PC-3 (cell line): ENCODE data around the gene TM9SF3. TPM values are rescaled to one million over a fixed set of nuclear protein-coding genes. Genes with fewer than 3 reads are reported as not detected.

ENCODE experiments used
- ATAC-seq: fragments of 200-7000 bp; cut with Tn5 transposase; 2 replicates; pipeline ENCODE4 v1.9.1; 2020; ENCODE audit warnings: mild to moderate bottlenecking, moderate library complexity
- BruUV-seq: library from RNA; stranded (reverse); fragments of 400-500 nt; replicated peaks from 2 replicates; lab custom pipeline; 2021; lab: Mats Ljungman, UMichigan
- CTCF ChIA-PET: fragments of 300-600 bp; sonication (Branson Sonifier 250); formaldehyde crosslinking; loops from one replicate; lab custom pipeline; 2022; ENCODE audit warnings: antibody characterized with exemption; lab: Charles Lee
- POLR2A ChIA-PET: fragments of 300-600 bp; sonication (Branson Sonifier 250); formaldehyde crosslinking; loops from one replicate; lab custom pipeline; 2022; ENCODE audit warnings: antibody characterized with exemption; ENCODE audit not compliant: unreplicated experiment; lab: Charles Lee
- DNase-seq: peaks from one replicate; pipeline ENCODE4 v3.0.0-alpha.2; 2015
- H2AFZ ChIP-seq: fragments of 300-600 bp; sonication (generic); 2 replicates; pipeline ENCODE4 v1.6.0; 2016; ENCODE audit warnings: antibody characterized with exemption, low read length
- H3F3A ChIP-seq: fragments of 300-600 bp; sonication (generic); one replicate; pipeline ENCODE4 v1.6.0; 2017; ENCODE audit warnings: antibody characterized with exemption, low read length, control low read depth, mild to moderate bottlenecking; ENCODE audit not compliant: unreplicated experiment
- H3K27ac ChIP-seq: fragments of 300-600 bp; sonication (generic); 2 replicates; pipeline ENCODE4 v1.5.1; 2016; ENCODE audit warnings: mild to moderate bottlenecking, low read length
- H3K27me3 ChIP-seq: fragments of 300-600 bp; sonication (generic); 2 replicates; pipeline ENCODE4 v1.6.1; 2016; ENCODE audit warnings: low read length, mixed read lengths
- H3K36me3 ChIP-seq: fragments of 300-600 bp; sonication (generic); 2 replicates; pipeline ENCODE4 v1.6.1; 2016; ENCODE audit warnings: low read depth, mixed run types, low read length, mixed read lengths
- H3K4me1 ChIP-seq: fragments of 300-600 bp; sonication (generic); 2 replicates; pipeline ENCODE4 v1.5.1; 2016; ENCODE audit warnings: low read length; ENCODE audit not compliant: insufficient read depth
- H3K4me2 ChIP-seq: fragments of 300-600 bp; sonication (generic); 2 replicates; pipeline ENCODE4 v1.6.0; 2016; ENCODE audit warnings: low read length
- H3K4me3 ChIP-seq: fragments of 300-600 bp; sonication (generic); 2 replicates; pipeline ENCODE4 v1.5.1; 2016; ENCODE audit warnings: mild to moderate bottlenecking, low read length, mixed read lengths
- H3K79me2 ChIP-seq: fragments of 300-600 bp; sonication (generic); 2 replicates; pipeline ENCODE4 v1.6.1; 2017; ENCODE audit warnings: low read length, mixed read lengths
- H3K9ac ChIP-seq: fragments of 300-600 bp; sonication (generic); 2 replicates; pipeline ENCODE4 v1.6.0; 2016; ENCODE audit warnings: mild to moderate bottlenecking, low read length
- H3K9me2 ChIP-seq: fragments of 300-600 bp; sonication (generic); replicated peaks from 2 replicates; pipeline ENCODE4 v1.6.1; 2016; ENCODE audit warnings: mixed run types, low read length, mixed read lengths
- H3K9me3 ChIP-seq: fragments of 300-600 bp; sonication (generic); 2 replicates; pipeline ENCODE4 v1.6.1; 2016; ENCODE audit warnings: low read length, mixed read lengths
- H4K20me1 ChIP-seq: fragments of 300-600 bp; sonication (generic); 2 replicates; pipeline ENCODE4 v1.6.1; 2016; ENCODE audit warnings: low read length, mixed read lengths
- CTCF ChIP-seq: fragments of 300-600 bp; sonication (generic); conservative IDR thresholded peaks from 2 replicates; pipeline ENCODE4 v1.5.1; 2017; ENCODE audit warnings: antibody characterized with exemption, low read depth, mild to moderate bottlenecking, low read length
- EZH2 ChIP-seq: fragments of 300-600 bp; sonication (generic); IDR thresholded peaks from one replicate; pipeline ENCODE4 v1.6.1; 2017; ENCODE audit warnings: antibody characterized with exemption, mild to moderate bottlenecking, low read length; ENCODE audit not compliant: unreplicated experiment
- EZH2phosphoT487 ChIP-seq: fragments of 300-600 bp; sonication (generic); IDR thresholded peaks from 2 replicates; pipeline ENCODE4 v1.6.1; 2018; ENCODE audit warnings: mild to moderate bottlenecking, antibody characterized with exemption, low read length, borderline replicate concordance
- intact Hi-C: fragments of 100-400 bp; cut with micrococcal nuclease; formaldehyde crosslinking; loops from 2 replicates; pipeline ENCODE4 v1.9.0; 2023
- total RNA-seq: library from RNA; depleted of rRNA; stranded (reverse); fragments of >200 nt; gene quantifications from 2 replicates; pipeline ENCODE4 v1.2.3, GENCODE V29; 2014

TM9SF3 gene
- total RNA-seq, 1 experiment from 2014 or later: 39.2 TPM

GRCh38 chr10:96565774-96566173 is 21.0 kb downstream of the TM9SF3 start:
- H3K36me3 ChIP-seq: no peaks in the 10 kb centered on the region; the same call in none of the 2 replicates

GRCh38 chr10:96560966-96561887 is 25.6 kb downstream of the TM9SF3 start:
- no TSS peak for BruUV-seq
- Histone ChIP-seq H3K9me2 (no peaks in the 10 kb centered on the region), H3K9ac (no peak overlapping the region), H3K27me3 (no peaks in the 10 kb centered on the region), H3K36me3 (peaks cover 6% of the 10 kb centered on the region; the same call in 1 of the 2 replicates), H3K4me1 (peaks cover 18% of the 10 kb centered on the region), H3K27ac (peak overlapping the region; percentile 37), H3K79me2 (peaks cover 21% of the 10 kb centered on the region; the same call in 1 of the 2 replicates), H4K20me1 (peaks cover 23% of the 10 kb centered on the region), H3K4me2 (no peak overlapping the region; the same call in 1 of the 2 replicates), H2AFZ (no peak overlapping the region), H3K9me3 (no peaks in the 10 kb centered on the region), H3K4me3 (no peak overlapping the region), H3F3A (no peaks in the 10 kb centered on the region)
- CTCF ChIA-PET: interaction anchor here (0.5 kb wide), 1 partner anchor 202 kb away, joined by 3 read pairs; no protein-coding TSS in a partner anchor
- peak; percentile 77 for ATAC-seq
- intact Hi-C loops: no loop called here
- peak; percentile 40 for DNase-seq
- POLR2A ChIA-PET: no interaction called here
- TF ChIP-seq EZH2 (no peak), EZH2phosphoT487 (no peak), CTCF (no peak)

More at GRCh38 chr10:96565774-96566173, 21.0 kb downstream of the TM9SF3 start:
- CTCF ChIA-PET: no interaction called here
- no peak overlapping the region for H3K27ac ChIP-seq
- POLR2A ChIA-PET: no interaction called here
- H3K27me3 ChIP-seq: no peaks in the 10 kb centered on the region
- H3K79me2 ChIP-seq: peaks cover 63% of the 10 kb centered on the region
- BruUV-seq: no TSS peak
- peaks cover 28% of the 10 kb centered on the region for H4K20me1 ChIP-seq
- intact Hi-C loops: no loop called here
- H3K4me2 ChIP-seq: no peak overlapping the region
- H3K9me2 ChIP-seq: no peaks in the 10 kb centered on the region
- TF ChIP-seq EZH2 (no peak), CTCF (no peak), EZH2phosphoT487 (no peak)
- H3K4me3 ChIP-seq: no peak overlapping the region
- no peak overlapping the region for H3K9ac ChIP-seq
- no peaks in the 10 kb centered on the region for H3F3A ChIP-seq
- H2AFZ ChIP-seq: no peak overlapping the region
- peaks cover 16% of the 10 kb centered on the region for H3K4me1 ChIP-seq
- H3K9me3 ChIP-seq: no peaks in the 10 kb centered on the region
- DNase-seq (peak; percentile 30), ATAC-seq (peak; percentile 67)

- DNase-seq (no peak), ATAC-seq (no peak)
- no peak overlapping the region for H2AFZ ChIP-seq
- H3K9me3 ChIP-seq: no peaks in the 10 kb centered on the region
- H3K4me2 ChIP-seq: no peak overlapping the region; the same call in 1 of the 2 replicates
- CTCF ChIA-PET: no interaction called here
- H3K36me3 ChIP-seq: peaks cover 7% of the 10 kb centered on the region; the same call in 1 of the 2 replicates
- POLR2A ChIA-PET: no interaction called here
- no peaks in the 10 kb centered on the region for H3K27me3 ChIP-seq
- no peaks in the 10 kb centered on the region for H3K9me2 ChIP-seq
- H3K4me3 ChIP-seq: no peak overlapping the region
- H3K27ac ChIP-seq: no peak overlapping the region
- H3K79me2 ChIP-seq: peaks cover 14% of the 10 kb centered on the region; the same call in 1 of the 2 replicates
- peaks cover 23% of the 10 kb centered on the region; the same call in 1 of the 2 replicates for H4K20me1 ChIP-seq
- no peak overlapping the region for H3K9ac ChIP-seq
- TF ChIP-seq EZH2 (no peak), CTCF (no peak), EZH2phosphoT487 (no peak)
- no peaks in the 10 kb centered on the region for H3F3A ChIP-seq
- intact Hi-C loops: no loop called here
- peaks cover 11% of the 10 kb centered on the region for H3K4me1 ChIP-seq
- BruUV-seq: no TSS peak
Measured at GRCh38 chr10:96560489-96560888, 26.3 kb downstream of the TM9SF3 start.
